GM12872 (cell line): Measurements from ENCODE around the gene INPP1.

ENCODE experiments used
- TF ChIP-seq, protein P1 (sequence below): IDR thresholded peaks from 3 replicates; pipeline ENCODE4 v1.5.1; 2011; ENCODE audit warnings: low read depth, mild to moderate bottlenecking, low read length, moderate library complexity; ENCODE audit not compliant: insufficient read depth

The INPP1 gene

DNA sequence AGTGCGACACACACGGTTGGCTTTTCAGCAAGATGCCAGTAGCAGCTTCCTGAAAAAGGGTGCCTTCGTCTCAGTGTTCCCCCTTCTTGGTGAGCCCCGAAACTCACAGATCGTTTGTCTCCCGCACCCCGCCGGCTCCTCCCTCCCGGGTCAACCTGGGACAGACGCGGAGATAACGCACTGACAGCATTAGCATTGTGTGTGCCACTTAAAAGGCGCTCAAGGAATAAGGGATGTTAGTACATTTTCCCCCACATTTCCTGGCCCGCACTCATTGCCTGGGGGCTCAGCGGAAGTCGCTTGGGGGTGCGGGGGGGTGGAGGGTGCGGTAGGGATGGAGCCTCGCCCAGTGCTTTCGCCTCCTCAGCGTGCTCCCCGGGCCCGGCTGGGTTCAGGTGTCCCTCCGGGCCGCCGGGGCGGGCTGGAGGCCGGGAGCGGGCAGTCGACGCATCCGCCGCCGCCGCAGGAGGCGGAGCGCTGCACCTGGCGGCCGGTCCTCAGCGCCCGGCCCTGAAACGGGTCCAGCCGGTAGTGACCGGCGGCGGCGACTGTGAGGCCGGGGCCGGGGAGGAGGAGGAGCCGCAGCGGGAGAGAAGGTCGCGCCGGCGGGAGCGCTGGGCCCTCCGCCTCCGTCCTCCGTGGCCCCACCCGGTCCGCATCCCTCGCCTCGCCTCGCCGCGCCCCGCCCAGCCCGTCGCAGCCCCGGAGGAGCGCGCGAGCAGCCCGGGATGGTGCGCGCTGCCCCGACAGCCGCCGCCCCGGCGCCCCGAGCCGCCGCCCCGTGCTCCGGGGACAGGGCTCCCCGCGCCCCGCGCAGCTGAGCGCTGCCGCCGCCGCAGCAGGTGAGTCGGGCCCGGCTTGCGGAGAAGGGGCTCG is 64.5 kb downstream of the INPP1 start, which contains the start of gene MFSD6:
Gene MFSD6 (plus strand): TSS at position 694 of the 876 bp plus-strand sequence. CDS start 27,675 bp downstream, outside the sequence.
- TF ChIP-seq, protein P1, sequence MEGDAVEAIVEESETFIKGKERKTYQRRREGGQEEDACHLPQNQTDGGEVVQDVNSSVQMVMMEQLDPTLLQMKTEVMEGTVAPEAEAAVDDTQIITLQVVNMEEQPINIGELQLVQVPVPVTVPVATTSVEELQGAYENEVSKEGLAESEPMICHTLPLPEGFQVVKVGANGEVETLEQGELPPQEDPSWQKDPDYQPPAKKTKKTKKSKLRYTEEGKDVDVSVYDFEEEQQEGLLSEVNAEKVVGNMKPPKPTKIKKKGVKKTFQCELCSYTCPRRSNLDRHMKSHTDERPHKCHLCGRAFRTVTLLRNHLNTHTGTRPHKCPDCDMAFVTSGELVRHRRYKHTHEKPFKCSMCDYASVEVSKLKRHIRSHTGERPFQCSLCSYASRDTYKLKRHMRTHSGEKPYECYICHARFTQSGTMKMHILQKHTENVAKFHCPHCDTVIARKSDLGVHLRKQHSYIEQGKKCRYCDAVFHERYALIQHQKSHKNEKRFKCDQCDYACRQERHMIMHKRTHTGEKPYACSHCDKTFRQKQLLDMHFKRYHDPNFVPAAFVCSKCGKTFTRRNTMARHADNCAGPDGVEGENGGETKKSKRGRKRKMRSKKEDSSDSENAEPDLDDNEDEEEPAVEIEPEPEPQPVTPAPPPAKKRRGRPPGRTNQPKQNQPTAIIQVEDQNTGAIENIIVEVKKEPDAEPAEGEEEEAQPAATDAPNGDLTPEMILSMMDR, result no peak

DNA sequence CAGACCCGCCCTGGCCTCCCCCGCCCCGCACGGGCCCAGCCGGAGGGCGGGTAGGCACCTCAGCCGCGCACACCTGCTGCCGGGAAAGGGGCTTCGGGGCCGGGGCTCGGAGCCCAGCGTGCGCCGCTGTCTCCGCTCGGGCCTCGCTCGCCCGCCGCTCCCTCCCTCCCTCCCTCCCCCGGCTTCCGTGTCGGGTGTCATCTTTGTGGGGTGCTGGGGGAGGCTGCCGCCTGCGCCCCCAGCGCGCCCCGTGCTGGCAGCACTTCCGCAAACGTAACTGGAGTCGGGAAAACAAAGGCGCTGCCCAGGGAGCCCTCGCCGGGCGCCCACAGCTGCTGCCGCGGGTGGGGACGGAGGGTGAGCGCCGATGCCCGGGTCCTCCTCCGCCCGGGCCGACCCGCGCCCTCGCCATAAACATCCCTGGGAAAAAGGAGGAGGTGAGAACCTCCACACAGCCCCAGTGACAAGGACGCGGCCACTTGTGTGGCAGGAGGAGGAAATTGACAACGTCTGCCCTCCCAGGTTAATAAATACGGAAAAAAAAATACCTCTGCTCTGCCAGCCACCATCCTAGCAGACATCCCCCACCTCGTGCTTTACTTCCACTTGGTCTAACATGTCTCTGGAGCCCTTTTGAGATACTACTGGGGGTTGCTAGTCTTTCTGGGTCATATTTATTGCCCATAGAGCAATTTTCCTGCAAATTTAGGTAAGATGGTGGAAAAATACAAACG is 65.3 kb downstream of the INPP1 start:
- TF ChIP-seq, protein P1, result no peak

DNA sequence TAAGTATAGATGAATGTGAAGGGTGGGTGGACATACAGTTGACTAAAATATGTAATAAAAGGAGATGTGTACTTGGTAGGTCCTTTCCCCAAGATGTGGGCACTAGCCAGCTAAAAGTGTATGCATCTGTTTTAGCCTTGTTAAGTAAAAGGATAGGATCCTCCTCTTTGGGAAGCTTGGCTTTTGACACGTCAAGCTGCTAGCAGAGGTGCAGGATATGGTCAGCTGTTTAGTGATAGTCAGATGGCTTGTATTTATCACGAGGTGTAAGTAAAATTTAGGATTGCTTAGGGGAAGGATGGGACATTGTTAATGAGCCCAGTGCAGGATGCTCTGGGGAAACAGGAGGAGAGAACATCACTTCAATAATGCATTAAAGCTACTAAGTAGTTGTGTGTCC is 66.2 kb downstream of the INPP1 start:
- TF ChIP-seq, protein P1, result no peak

DNA sequence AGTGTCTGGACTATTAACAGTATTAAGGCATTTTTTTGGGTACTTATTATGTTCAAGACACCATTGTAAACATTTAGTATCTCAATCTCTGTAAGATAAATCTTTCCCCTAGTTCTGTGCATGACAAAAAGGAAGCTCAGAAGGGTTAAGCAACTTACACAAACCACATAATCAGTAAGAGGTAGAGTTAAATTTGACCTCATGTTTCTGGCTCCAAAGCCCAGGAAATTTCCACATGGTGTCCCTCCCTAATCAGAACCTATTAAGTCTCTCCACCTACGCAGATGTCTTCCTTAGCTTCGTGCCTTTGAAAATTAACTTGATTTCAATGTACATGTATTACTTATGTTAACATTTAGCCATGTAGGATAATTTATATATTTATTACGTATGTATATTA is 66.8 kb downstream of the INPP1 start:
- TF ChIP-seq, protein P1, result no peak

DNA sequence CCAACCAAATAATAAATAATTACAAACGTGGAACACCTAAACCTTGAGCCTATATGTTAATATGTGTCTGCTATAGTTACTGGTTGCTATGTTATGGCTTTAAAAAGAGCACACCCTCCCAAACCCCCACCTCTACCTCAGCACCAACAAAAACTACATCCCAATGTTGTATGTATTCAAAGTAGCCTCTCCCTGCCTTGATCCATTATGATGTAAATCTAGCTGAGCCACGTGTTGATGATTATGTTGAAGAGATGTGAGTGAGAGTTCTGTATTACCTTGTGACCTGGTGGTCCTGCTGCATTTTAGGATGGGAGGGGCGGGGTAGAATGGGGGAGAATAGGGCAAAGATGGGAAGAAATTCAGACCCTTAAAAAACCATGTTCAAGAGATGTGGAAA is 69.6 kb downstream of the INPP1 start:
- TF ChIP-seq, protein P1, result no peak

DNA sequence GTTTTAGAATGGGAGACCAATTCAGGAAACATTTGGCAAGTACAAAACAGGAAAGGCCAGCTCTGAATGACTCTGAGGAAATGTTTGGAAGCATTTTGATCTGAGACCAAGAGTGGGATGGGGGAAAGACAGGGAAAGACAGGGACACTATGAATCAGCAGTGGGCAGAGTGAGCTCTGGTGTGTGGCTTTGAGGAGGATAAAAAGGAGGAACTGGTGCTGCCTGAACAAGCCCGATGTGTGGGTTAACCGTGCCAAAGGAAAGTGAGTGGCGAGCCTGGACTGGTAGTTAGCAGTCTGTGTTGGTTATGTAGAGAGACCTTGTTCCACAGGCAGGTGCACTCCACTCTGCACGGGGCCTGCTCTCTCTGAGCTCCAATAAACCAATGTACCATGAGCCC is 70.0 kb downstream of the INPP1 start:
- TF ChIP-seq, protein P1, result no peak

DNA sequence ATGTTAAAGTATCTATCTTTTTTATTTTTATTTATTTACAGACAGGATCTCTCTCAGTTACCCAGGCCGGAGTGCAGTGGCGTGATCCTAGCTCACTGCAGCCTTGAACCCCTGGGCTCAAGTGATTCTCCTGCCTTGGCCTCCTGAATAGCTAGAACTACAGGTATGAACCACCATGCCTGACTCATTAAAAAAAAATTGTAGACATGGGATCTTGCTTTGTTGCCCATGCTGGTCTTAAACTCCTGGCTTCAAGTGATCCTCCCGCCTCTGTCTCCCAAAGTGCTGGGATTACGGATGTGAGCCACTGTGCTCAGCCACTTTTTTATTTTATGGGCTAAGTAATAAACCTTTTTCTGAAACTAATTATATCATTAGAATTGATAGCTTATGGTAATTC is 71.9 kb downstream of the INPP1 start:
- TF ChIP-seq, protein P1, result no peak
